ENCODE data around the gene CPZ.

The CPZ gene

GRCh38 chr4:8605289-8605688 is 12.7 kb downstream of the CPZ start:
- Histone ChIP-seq H4K8ac (ENCODE audit: low read depth, low read length) (no peak overlapping the region), H3K79me1 (ENCODE audit: low read depth, low read length) (peaks cover 4% of the 10 kb centered on the region), H2AK5ac (ENCODE audit: low read depth, low read length) (no peak overlapping the region), H2AFZ (ENCODE audit: low read length) (no peak overlapping the region), H3K18ac (ENCODE audit: low read length) (no peak overlapping the region), H2BK120ac (ENCODE audit: low read depth, low read length) (no peak overlapping the region), H3K27ac (replicated peaks; ENCODE audit: low read length) (no peak overlapping the region), H2BK12ac (ENCODE audit: low read length) (no peak overlapping the region), H3K4me2 (ENCODE audit: insufficient read depth, low read length, poor library complexity, severe bottlenecking) (no peak overlapping the region), H3K36me3 (replicated peaks in 1 of 2; ENCODE audit: control insufficient read depth in 2 of 2, insufficient read depth in 2 of 2, low read length in 2 of 2) (no peaks in the 10 kb centered on the region), H3K14ac (ENCODE audit: low read length) (no peak overlapping the region), H3K9me3 (replicated peaks in 1 of 2; ENCODE audit: control insufficient read depth in 2 of 2, insufficient read depth in 1 of 2, low read depth in 1 of 2, low read length in 2 of 2) (no peaks in the 10 kb centered on the region), H2BK5ac (ENCODE audit: low read length) (no peak overlapping the region), H3K27me3 (ENCODE audit: control insufficient read depth in 3 of 3, insufficient read depth in 3 of 3, low read depth in 1 of 3, low read length in 3 of 3) (peaks cover 0 to 24% (median 0%) of the 10 kb centered on the region in 3 experiments), H3K4ac (ENCODE audit: low read length) (no peak overlapping the region), H3K4me1 (ENCODE audit: control insufficient read depth in 2 of 2, insufficient read depth in 1 of 2, low read depth in 1 of 2, low read length in 2 of 2) (peaks cover 0 to 4% of the 10 kb centered on the region in 2 donors), H3K4me3 (ENCODE audit: low read length in 2 of 2) (no peak overlapping the region), H2BK15ac (ENCODE audit: low read length) (no peak overlapping the region), H3K23ac (ENCODE audit: low read depth, low read length, poor library complexity) (no peak overlapping the region), H3K9ac (ENCODE audit: low read depth, low read length, poor library complexity) (no peak overlapping the region), H4K91ac (ENCODE audit: low read depth, low read length, poor library complexity) (no peak overlapping the region)
- DNase-seq (ENCODE audit: low spot score) = no peak
- 100% methylated on average over 1 of the region's 1 CpG; no CpG with 5 or more reads in 1 of the 2 donors for WGBS, 2 donors (ENCODE audit: extremely low coverage in 2 of 2, insufficient read length in 2 of 2, insufficient replicate concordance in 1 of 2)

GRCh38 chr4:8606476-8606875 is 13.9 kb downstream of the CPZ start:
- H4K91ac ChIP-seq (ENCODE audit: low read depth, low read length, poor library complexity) = no peak overlapping the region
- no peak overlapping the region for H2AFZ ChIP-seq (ENCODE audit: low read length)
- H2BK5ac ChIP-seq (ENCODE audit: low read length) = no peak overlapping the region
- no peak overlapping the region for H3K4me2 ChIP-seq (ENCODE audit: insufficient read depth, low read length, poor library complexity, severe bottlenecking)
- no peak overlapping the region for H3K27ac ChIP-seq (replicated peaks; ENCODE audit: low read length)
- peaks cover 0 to 4% of the 10 kb centered on the region in 2 donors for H3K4me1 ChIP-seq (ENCODE audit: control insufficient read depth in 2 of 2, insufficient read depth in 1 of 2, low read depth in 1 of 2, low read length in 2 of 2)
- no peaks in the 10 kb centered on the region for H3K9me3 ChIP-seq (replicated peaks in 1 of 2; ENCODE audit: control insufficient read depth in 2 of 2, insufficient read depth in 1 of 2, low read depth in 1 of 2, low read length in 2 of 2)
- H3K27me3 ChIP-seq (ENCODE audit: control insufficient read depth in 3 of 3, insufficient read depth in 3 of 3, low read depth in 1 of 3, low read length in 3 of 3) = peaks cover 0 to 20% (median 0%) of the 10 kb centered on the region in 3 experiments
- H2BK12ac ChIP-seq (ENCODE audit: low read length) = no peak overlapping the region
- no peak overlapping the region for H3K14ac ChIP-seq (ENCODE audit: low read length)
- no peaks in the 10 kb centered on the region for H3K36me3 ChIP-seq (replicated peaks in 1 of 2; ENCODE audit: control insufficient read depth in 2 of 2, insufficient read depth in 2 of 2, low read length in 2 of 2)
- H3K18ac ChIP-seq (ENCODE audit: low read length) = no peak overlapping the region
- no peak overlapping the region for H3K4me3 ChIP-seq (ENCODE audit: low read length in 2 of 2)
- H4K8ac ChIP-seq (ENCODE audit: low read depth, low read length) = no peak overlapping the region
- no peak overlapping the region for H3K9ac ChIP-seq (ENCODE audit: low read depth, low read length, poor library complexity)
- H2AK5ac ChIP-seq (ENCODE audit: low read depth, low read length) = peak overlapping the region; percentile 24
- peaks cover 3% of the 10 kb centered on the region for H3K79me1 ChIP-seq (ENCODE audit: low read depth, low read length)
- H3K4ac ChIP-seq (ENCODE audit: low read length) = no peak overlapping the region
- no peak overlapping the region for H3K23ac ChIP-seq (ENCODE audit: low read depth, low read length, poor library complexity)
- no peak for DNase-seq (ENCODE audit: low spot score)
- no peak overlapping the region for H2BK120ac ChIP-seq (ENCODE audit: low read depth, low read length)
- H2BK15ac ChIP-seq (ENCODE audit: low read length) = peak overlapping the region; percentile 46
- WGBS, 2 donors (ENCODE audit: extremely low coverage in 2 of 2, insufficient read length in 2 of 2, insufficient replicate concordance in 1 of 2) = no CpG with 5 or more reads among the region's 26 CpGs

- Histone ChIP-seq H3K14ac (ENCODE audit: low read length) (peak overlapping the region; percentile 27), H3K4me3 (ENCODE audit: low read length in 2 of 2) (no peak overlapping the region), H3K18ac (ENCODE audit: low read length) (no peak overlapping the region), H3K27ac (replicated peaks; ENCODE audit: low read length) (no peak overlapping the region), H3K79me1 (ENCODE audit: low read depth, low read length) (peaks cover 3% of the 10 kb centered on the region), H2BK15ac (ENCODE audit: low read length) (peak overlapping the region; percentile 46), H3K36me3 (replicated peaks in 1 of 2; ENCODE audit: control insufficient read depth in 2 of 2, insufficient read depth in 2 of 2, low read length in 2 of 2) (no peaks in the 10 kb centered on the region), H3K9me3 (replicated peaks in 1 of 2; ENCODE audit: control insufficient read depth in 2 of 2, insufficient read depth in 1 of 2, low read depth in 1 of 2, low read length in 2 of 2) (no peaks in the 10 kb centered on the region), H2BK5ac (ENCODE audit: low read length) (no peak overlapping the region), H3K23ac (ENCODE audit: low read depth, low read length, poor library complexity) (peak overlapping the region; percentile 86), H3K4ac (ENCODE audit: low read length) (no peak overlapping the region), H2BK120ac (ENCODE audit: low read depth, low read length) (no peak overlapping the region), H3K9ac (ENCODE audit: low read depth, low read length, poor library complexity) (no peak overlapping the region), H4K91ac (ENCODE audit: low read depth, low read length, poor library complexity) (no peak overlapping the region), H4K8ac (ENCODE audit: low read depth, low read length) (no peak overlapping the region), H3K27me3 (ENCODE audit: control insufficient read depth in 3 of 3, insufficient read depth in 3 of 3, low read depth in 1 of 3, low read length in 3 of 3) (peaks cover 0 to 16% (median 0%) of the 10 kb centered on the region in 3 experiments), H2AK5ac (ENCODE audit: low read depth, low read length) (peak overlapping the region; percentile 95), H2BK12ac (ENCODE audit: low read length) (no peak overlapping the region), H2AFZ (ENCODE audit: low read length) (no peak overlapping the region), H3K4me2 (ENCODE audit: insufficient read depth, low read length, poor library complexity, severe bottlenecking) (no peak overlapping the region), H3K4me1 (ENCODE audit: control insufficient read depth in 2 of 2, insufficient read depth in 1 of 2, low read depth in 1 of 2, low read length in 2 of 2) (peaks cover 0 to 4% of the 10 kb centered on the region in 2 donors)
- no peak for DNase-seq (ENCODE audit: low spot score)
- WGBS, 2 donors (ENCODE audit: extremely low coverage in 2 of 2, insufficient read length in 2 of 2, insufficient replicate concordance in 1 of 2) = no CpG with 5 or more reads among the region's 10 CpGs
These were observed 14.4 kb downstream of the CPZ start for GRCh38 chr4:8606966-8607365.

GRCh38 chr4:8607603-8608481 is 15.3 kb downstream of the CPZ start:
- Histone ChIP-seq H2BK5ac (ENCODE audit: low read length) (no peak overlapping the region), H4K91ac (ENCODE audit: low read depth, low read length, poor library complexity) (no peak overlapping the region), H3K27ac (replicated peaks; ENCODE audit: low read length) (no peak overlapping the region), H3K4me1 (ENCODE audit: control insufficient read depth in 2 of 2, insufficient read depth in 1 of 2, low read depth in 1 of 2, low read length in 2 of 2) (peaks cover 0 to 4% of the 10 kb centered on the region in 2 donors), H3K14ac (ENCODE audit: low read length) (peak overlapping the region; percentile 27), H2BK120ac (ENCODE audit: low read depth, low read length) (no peak overlapping the region), H4K8ac (ENCODE audit: low read depth, low read length) (no peak overlapping the region), H3K4ac (ENCODE audit: low read length) (no peak overlapping the region), H3K23ac (ENCODE audit: low read depth, low read length, poor library complexity) (peak overlapping the region; percentile 86), H2AFZ (ENCODE audit: low read length) (peak overlapping the region; percentile 40), H3K9ac (ENCODE audit: low read depth, low read length, poor library complexity) (no peak overlapping the region), H3K18ac (ENCODE audit: low read length) (peak overlapping the region; percentile 80), H2BK12ac (ENCODE audit: low read length) (no peak overlapping the region), H3K27me3 (ENCODE audit: control insufficient read depth in 3 of 3, insufficient read depth in 3 of 3, low read depth in 1 of 3, low read length in 3 of 3) (peaks cover 0 to 8% (median 0%) of the 10 kb centered on the region in 3 experiments), H3K79me1 (ENCODE audit: low read depth, low read length) (peaks cover 3% of the 10 kb centered on the region), H3K9me3 (replicated peaks in 1 of 2; ENCODE audit: control insufficient read depth in 2 of 2, insufficient read depth in 1 of 2, low read depth in 1 of 2, low read length in 2 of 2) (peaks cover 0 to 2% of the 10 kb centered on the region in 2 donors), H3K36me3 (replicated peaks in 1 of 2; ENCODE audit: control insufficient read depth in 2 of 2, insufficient read depth in 2 of 2, low read length in 2 of 2) (no peaks in the 10 kb centered on the region), H3K4me3 (ENCODE audit: low read length in 2 of 2) (peak overlapping the region in 1 of 2 donors; percentile 35), H2BK15ac (ENCODE audit: low read length) (peak overlapping the region; percentile 81), H3K4me2 (ENCODE audit: insufficient read depth, low read length, poor library complexity, severe bottlenecking) (no peak overlapping the region), H2AK5ac (ENCODE audit: low read depth, low read length) (peak overlapping the region; percentile 95)
- no CpG with 5 or more reads among the region's 42 CpGs for WGBS, 2 donors (ENCODE audit: extremely low coverage in 2 of 2, insufficient read length in 2 of 2, insufficient replicate concordance in 1 of 2)
- DNase-seq (ENCODE audit: low spot score) = peak; percentile 70

Data from neuronal stem cell (in vitro differentiated cells).